Neuron (in vitro differentiated cells): ENCODE results near the gene TPRG1.

Source experiments
- H2AFZ ChIP-seq: one replicate; pipeline ENCODE4 v1.6.1; 2013; ENCODE audit warnings: low read depth, mild to moderate bottlenecking, inconsistent platforms, low read length, moderate library complexity
- H3K27me3 ChIP-seq: one replicate; pipeline ENCODE4 v1.6.1; 2013; ENCODE audit warnings: low read length; ENCODE audit not compliant: insufficient read depth
- H3K36me3 ChIP-seq: one replicate; pipeline ENCODE4 v1.6.1; 2013; ENCODE audit warnings: low read length; ENCODE audit not compliant: insufficient read depth
- H3K4me1 ChIP-seq: one replicate; pipeline ENCODE4 v1.6.1; 2013; ENCODE audit warnings: low read length; ENCODE audit not compliant: insufficient read depth
- H3K4me3 ChIP-seq: 2 replicates; pipeline ENCODE4 v1.5.1; 2013; ENCODE audit warnings: mild to moderate bottlenecking, low read length, moderate library complexity
- H3K9me3 ChIP-seq: one replicate; pipeline ENCODE4 v1.6.1; 2013; ENCODE audit warnings: low read length

The TPRG1 gene

DNA sequence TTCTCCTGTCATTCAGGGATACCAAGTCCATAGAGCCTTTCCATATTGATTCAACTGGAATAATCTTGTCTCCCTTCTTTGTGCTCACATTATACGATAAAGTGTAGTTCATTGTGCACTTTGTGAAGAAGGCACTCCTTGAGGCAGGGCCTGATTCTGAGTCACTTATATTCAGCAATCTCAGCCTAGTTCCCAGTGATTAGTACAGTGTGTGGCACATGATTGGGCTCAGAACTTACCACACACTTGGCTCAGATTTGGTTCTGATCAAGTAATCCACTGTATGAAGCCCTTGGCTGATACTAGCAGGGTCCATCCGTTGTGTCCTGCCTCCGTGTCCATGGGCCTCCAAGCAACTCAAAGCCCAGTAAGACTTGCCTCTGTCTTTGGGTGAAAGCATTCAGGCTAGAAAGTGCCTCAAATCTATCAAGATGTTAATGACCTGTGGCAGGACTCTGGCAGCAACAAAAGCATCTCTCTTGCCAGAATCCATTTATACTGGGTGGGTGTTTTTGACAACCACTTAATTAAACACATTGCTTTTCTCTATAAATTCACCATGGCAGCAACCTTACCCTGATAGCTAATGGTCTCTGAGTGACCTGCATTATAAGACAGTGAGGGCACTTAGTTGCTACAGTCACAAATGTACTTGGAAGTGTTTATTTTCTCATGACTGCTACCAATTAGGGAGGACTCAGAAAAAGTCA is 51.3 kb downstream of the TPRG1 start:
- peaks cover 5% of the 10 kb centered on the region for H3K4me1 ChIP-seq
- no peak overlapping the region for H3K4me3 ChIP-seq
- H2AFZ ChIP-seq, result no peak overlapping the region
- no peaks in the 10 kb centered on the region for H3K9me3 ChIP-seq
- no peaks in the 10 kb centered on the region for H3K27me3 ChIP-seq
- no peaks in the 10 kb centered on the region for H3K36me3 ChIP-seq

DNA sequence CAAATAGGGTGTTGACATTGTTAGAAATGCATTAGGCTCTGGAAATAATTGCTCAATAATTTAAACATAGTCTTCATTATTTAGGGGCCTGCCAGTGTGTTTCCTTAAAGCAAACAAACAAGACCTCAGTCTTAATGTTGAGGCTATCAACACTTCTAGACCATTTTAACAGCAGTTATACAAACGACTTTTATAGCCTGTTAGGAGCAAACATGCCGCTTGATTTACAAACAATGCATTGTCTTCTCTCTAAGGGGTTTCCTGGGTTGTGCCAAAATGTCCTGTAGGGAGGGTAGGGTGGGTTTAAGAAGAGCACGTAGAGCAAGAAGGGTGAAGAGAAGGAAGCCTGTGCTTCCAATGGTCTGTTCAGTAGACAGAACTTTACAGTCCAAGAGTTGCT is 53.7 kb downstream of the TPRG1 start:
- Histone ChIP-seq H3K4me3 (no peak overlapping the region), H3K27me3 (no peaks in the 10 kb centered on the region), H3K9me3 (no peaks in the 10 kb centered on the region), H3K36me3 (no peaks in the 10 kb centered on the region), H2AFZ (no peak overlapping the region), H3K4me1 (peaks cover 5% of the 10 kb centered on the region)

- H3K27me3 ChIP-seq, result no peaks in the 10 kb centered on the region
- no peak overlapping the region for H3K4me3 ChIP-seq
- no peak overlapping the region for H2AFZ ChIP-seq
- no peaks in the 10 kb centered on the region for H3K4me1 ChIP-seq
- no peaks in the 10 kb centered on the region for H3K36me3 ChIP-seq
- no peaks in the 10 kb centered on the region for H3K9me3 ChIP-seq
These were observed 55.5 kb downstream of the TPRG1 start for GRCh38 chr3:189227249-189227648.

DNA sequence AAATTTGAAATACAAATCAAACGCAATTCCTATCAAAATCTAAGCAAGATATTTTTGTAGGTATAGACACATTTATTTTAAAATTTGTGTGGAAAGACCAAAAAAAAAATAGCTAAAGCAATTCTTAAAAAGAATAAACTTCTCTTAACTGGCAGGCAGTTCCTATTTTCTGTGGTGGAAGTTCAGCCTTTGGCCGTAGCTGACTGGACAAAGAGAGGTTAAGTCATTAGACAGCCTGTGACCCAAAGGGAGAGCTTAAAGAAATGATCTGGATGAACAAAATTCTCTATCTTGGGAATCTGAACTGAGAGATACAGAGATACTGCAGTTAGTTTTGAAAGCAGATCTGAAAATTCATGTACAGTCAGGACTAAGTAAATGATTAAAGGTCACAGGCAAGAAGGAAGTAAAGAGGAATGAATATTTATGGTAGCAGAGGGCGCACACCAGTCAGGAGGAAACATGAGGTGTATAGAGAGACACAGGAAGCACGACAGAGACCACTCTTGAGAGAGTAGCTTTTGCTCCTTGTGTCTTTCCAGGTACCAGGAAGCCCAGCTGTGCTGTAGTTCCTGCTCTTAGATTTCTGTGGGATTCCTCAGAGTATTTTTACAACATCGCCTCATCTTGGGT is 57.5 kb downstream of the TPRG1 start:
- no peaks in the 10 kb centered on the region for H3K27me3 ChIP-seq
- H2AFZ ChIP-seq, result no peak overlapping the region
- no peaks in the 10 kb centered on the region for H3K9me3 ChIP-seq
- H3K36me3 ChIP-seq, result no peaks in the 10 kb centered on the region
- no peak overlapping the region for H3K4me3 ChIP-seq
- H3K4me1 ChIP-seq, result no peaks in the 10 kb centered on the region

DNA sequence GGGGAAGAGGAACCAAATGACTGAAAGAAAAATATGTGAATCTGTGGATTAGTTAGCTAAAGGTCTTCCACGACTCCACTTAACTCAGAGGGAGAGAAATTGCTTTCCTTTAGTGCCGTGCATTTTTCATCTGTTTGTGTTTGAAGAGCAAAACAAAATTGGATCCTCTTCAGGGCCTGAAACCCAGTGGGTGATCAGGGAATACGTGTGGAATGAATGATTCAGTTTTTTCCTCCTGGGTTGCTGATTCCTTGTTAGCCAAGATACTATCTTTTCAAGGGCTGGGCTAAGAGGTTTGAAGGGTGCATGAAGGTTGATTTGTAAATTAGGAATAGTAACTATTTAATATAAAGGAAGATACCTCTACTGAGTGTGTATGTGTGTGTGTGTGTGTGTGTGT is 61.0 kb downstream of the TPRG1 start:
- H3K4me1 ChIP-seq, result no peaks in the 10 kb centered on the region
- no peak overlapping the region for H3K4me3 ChIP-seq
- no peaks in the 10 kb centered on the region for H3K36me3 ChIP-seq
- H3K27me3 ChIP-seq, result peaks cover 2% of the 10 kb centered on the region
- H3K9me3 ChIP-seq, result no peaks in the 10 kb centered on the region
- no peak overlapping the region for H2AFZ ChIP-seq

DNA sequence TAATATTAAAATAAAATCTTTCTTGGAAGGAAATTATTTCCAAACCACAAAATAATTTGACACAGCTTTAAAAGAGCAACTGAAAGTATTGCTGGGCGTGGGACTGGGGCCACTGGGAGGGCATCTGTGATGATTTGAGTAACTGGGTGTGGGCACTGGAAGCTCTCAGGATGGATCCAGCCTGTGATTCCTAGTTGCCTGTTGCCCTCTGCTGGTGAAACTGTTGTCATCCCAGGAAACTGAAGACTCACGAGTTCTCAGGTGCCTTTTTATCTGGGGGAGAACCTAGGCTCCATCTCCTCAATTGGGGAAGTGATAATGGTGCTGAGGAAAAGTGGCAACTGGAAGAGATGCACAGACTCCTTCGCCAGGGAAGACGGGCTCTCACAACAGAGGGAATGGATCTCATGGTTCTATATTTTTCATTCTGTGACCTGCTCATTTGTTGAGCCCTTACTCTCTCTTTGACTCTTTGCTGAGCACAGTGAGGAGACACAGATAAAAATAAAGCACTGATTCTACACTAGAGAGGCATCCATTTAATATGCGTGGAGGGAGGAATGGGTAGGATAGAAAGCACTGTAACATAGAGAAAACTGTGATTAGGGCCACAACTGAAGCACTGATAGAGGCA is 61.6 kb downstream of the TPRG1 start:
- H2AFZ ChIP-seq, result no peak overlapping the region
- H3K4me1 ChIP-seq, result no peaks in the 10 kb centered on the region
- no peaks in the 10 kb centered on the region for H3K9me3 ChIP-seq
- H3K4me3 ChIP-seq, result no peak overlapping the region
- peaks cover 2% of the 10 kb centered on the region for H3K27me3 ChIP-seq
- no peaks in the 10 kb centered on the region for H3K36me3 ChIP-seq

DNA sequence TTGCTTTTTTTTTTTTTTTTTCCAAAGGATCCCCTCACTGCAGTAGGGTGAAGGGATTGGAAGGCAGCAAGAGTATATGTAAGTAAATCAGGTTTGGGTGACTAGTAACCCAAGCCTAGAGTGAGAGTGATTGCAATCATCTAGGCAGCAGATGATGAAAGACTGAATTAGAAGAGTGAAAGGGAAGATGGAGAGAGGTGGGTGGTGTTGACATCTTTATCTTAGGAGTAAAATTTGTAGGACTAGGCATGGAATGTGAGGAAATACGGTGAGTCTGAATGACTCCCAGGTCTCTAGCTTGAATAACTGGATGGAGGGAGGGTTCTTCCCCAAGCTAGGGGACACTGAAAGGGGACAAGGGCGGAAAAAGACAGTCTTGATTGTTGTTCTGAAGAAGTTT is 63.4 kb downstream of the TPRG1 start:
- Histone ChIP-seq H3K36me3 (no peaks in the 10 kb centered on the region), H2AFZ (no peak overlapping the region), H3K9me3 (no peaks in the 10 kb centered on the region), H3K4me1 (no peaks in the 10 kb centered on the region), H3K27me3 (peaks cover 5% of the 10 kb centered on the region), H3K4me3 (no peak overlapping the region)

DNA sequence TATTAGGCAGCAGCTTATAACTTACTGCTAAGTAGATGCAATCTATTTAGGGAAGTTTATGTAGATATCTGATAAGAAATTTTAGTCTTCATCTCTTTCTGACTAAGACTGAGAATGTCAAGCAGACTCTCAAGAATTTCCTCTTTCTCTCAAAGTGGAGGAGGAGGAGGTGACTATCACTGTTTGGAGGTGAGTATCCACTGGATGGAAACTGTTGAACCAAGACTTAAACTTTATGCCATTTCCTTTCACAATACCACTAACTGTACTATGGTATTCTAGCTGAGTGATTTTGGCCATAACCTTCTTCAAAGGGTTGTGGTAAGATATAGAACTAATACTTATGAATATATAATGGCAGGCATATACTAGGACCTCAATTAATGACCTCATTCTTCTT is 64.6 kb downstream of the TPRG1 start:
- Histone ChIP-seq H3K4me3 (no peak overlapping the region), H3K4me1 (no peaks in the 10 kb centered on the region), H2AFZ (no peak overlapping the region), H3K27me3 (peaks cover 5% of the 10 kb centered on the region), H3K36me3 (no peaks in the 10 kb centered on the region), H3K9me3 (no peaks in the 10 kb centered on the region)

DNA sequence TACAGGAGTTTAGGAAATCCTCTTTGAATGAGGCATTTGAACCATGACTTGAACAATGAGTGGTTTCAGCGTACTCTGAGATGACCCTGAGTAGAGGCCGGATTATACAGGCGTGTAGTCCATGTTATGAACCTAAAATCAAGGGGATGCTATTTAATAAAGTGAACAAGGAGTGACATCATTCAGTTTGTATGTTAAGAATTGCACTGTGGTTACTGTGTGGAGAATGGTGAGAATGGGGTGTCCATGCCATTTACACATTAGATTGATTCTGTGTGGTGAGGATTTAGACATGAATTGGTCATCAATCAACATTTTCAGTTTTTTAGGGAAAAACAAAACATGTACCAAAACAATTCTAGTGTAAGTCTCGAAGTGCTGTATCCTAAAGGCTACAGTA is 65.8 kb downstream of the TPRG1 start:
- no peaks in the 10 kb centered on the region for H3K36me3 ChIP-seq
- H3K9me3 ChIP-seq, result no peaks in the 10 kb centered on the region
- no peaks in the 10 kb centered on the region for H3K4me1 ChIP-seq
- peaks cover 5% of the 10 kb centered on the region for H3K27me3 ChIP-seq
- H3K4me3 ChIP-seq, result no peak overlapping the region
- H2AFZ ChIP-seq, result no peak overlapping the region

- H2AFZ ChIP-seq, result no peak overlapping the region
- H3K36me3 ChIP-seq, result no peaks in the 10 kb centered on the region
- peaks cover 5% of the 10 kb centered on the region for H3K27me3 ChIP-seq
- no peaks in the 10 kb centered on the region for H3K9me3 ChIP-seq
- no peak overlapping the region for H3K4me3 ChIP-seq
- no peaks in the 10 kb centered on the region for H3K4me1 ChIP-seq
These were observed 66.3 kb downstream of the TPRG1 start for GRCh38 chr3:189238071-189238470.

DNA sequence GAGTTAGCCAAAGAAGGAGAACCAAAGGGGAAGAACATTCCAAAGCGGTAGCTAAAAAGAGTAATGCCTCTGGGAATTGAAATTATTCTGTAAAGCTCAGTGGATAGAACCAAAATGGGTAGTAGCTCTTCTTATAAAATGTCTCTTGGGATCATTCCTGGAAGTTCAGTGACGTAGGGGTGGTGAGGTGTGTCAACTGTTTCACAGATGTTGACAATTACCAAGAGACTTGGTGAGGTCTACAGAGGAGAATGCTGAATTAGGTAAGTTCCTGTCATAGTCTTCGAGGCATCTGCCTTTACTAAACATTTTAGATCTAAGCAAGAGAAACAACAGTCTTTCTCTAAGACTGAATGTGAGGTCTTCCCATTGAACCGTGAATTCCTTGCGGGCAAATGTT is 67.8 kb downstream of the TPRG1 start:
- no peak overlapping the region for H3K4me3 ChIP-seq
- H3K36me3 ChIP-seq, result no peaks in the 10 kb centered on the region
- H2AFZ ChIP-seq, result no peak overlapping the region
- no peaks in the 10 kb centered on the region for H3K9me3 ChIP-seq
- peaks cover 5% of the 10 kb centered on the region for H3K27me3 ChIP-seq
- no peaks in the 10 kb centered on the region for H3K4me1 ChIP-seq

- Histone ChIP-seq H2AFZ (no peak overlapping the region), H3K36me3 (no peaks in the 10 kb centered on the region), H3K4me1 (no peaks in the 10 kb centered on the region), H3K27me3 (no peaks in the 10 kb centered on the region), H3K4me3 (no peak overlapping the region), H3K9me3 (no peaks in the 10 kb centered on the region)
These were observed 78.2 kb downstream of the TPRG1 start for GRCh38 chr3:189249987-189250386.

DNA sequence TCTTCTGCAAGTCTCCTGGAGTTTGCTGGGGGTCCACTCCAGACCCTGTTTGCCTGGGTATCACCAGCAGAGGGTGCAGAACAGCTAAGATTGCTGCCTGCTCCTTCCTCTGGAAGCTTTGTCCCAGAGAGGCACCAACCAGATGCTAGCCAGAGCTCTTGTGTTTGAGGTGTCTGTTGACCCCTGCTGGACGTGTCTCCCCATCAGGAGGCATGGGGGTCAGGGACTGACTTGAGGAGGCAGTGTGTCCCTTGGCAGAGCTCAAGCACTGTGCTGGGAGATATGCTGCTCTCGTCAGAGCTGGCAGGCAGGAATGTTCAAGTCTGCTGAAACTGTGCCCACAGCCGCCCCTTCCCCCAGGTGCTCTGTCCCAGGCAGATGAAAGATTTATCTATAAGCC is 86.5 kb downstream of the TPRG1 start:
- Histone ChIP-seq H3K36me3 (no peaks in the 10 kb centered on the region), H3K9me3 (no peaks in the 10 kb centered on the region), H3K4me1 (no peaks in the 10 kb centered on the region), H2AFZ (no peak overlapping the region), H3K4me3 (no peak overlapping the region), H3K27me3 (no peaks in the 10 kb centered on the region)
